Activated B cell treated with CpG ODN at 0.5 μM for 24 hours (primary cell): ENCODE results near the gene SSTR3. TPM values are rescaled to one million over a fixed set of nuclear protein-coding genes. Genes with fewer than 3 reads are reported as not detected.

Source experiments
- ATAC-seq: fragments of 200-7000 bp; cut with Tn5 transposase; one replicate; pipeline ENCODE4 v1.10.0; 2021; ENCODE audit warnings: low read depth, mild to moderate bottlenecking, moderate library complexity
- CTCF ChIA-PET: fragments of 350-600 bp; sonication (Branson Sonifier 250); formaldehyde crosslinking; loops from one replicate; lab custom pipeline; 2021; ENCODE audit warnings: antibody characterized with exemption; lab: Charles Lee
- POLR2A ChIA-PET: fragments of 350-600 bp; sonication (Branson Sonifier 250); formaldehyde crosslinking; loops from one replicate; lab custom pipeline; 2021; ENCODE audit warnings: antibody characterized with exemption; lab: Charles Lee
- DNase-seq: peaks from one replicate; pipeline ENCODE4 v3.0.0; 2022
- H3K27ac Mint-ChIP-seq: one replicate; pipeline ENCODE4 v1.8.0; 2020; ENCODE audit warnings: mixed read lengths
- H3K27me3 Mint-ChIP-seq: one replicate; pipeline ENCODE4 v1.8.0; 2021; ENCODE audit warnings: mixed read lengths
- H3K36me3 Mint-ChIP-seq: one replicate; pipeline ENCODE4 v1.8.0; 2021; ENCODE audit warnings: low read depth, mixed read lengths
- H3K4me1 Mint-ChIP-seq: one replicate; pipeline ENCODE4 v1.8.0; 2021; ENCODE audit warnings: mixed read lengths
- H3K4me3 Mint-ChIP-seq: one replicate; pipeline ENCODE4 v1.8.0; 2020; ENCODE audit warnings: mild to moderate bottlenecking, mixed read lengths
- H3K9me3 Mint-ChIP-seq: one replicate; pipeline ENCODE4 v1.8.0; 2020; ENCODE audit warnings: mixed read lengths
- CTCF ChIP-seq: fragments of 200-600 bp; IDR thresholded peaks from one replicate; pipeline ENCODE4 v1.8.0; 2022; ENCODE audit warnings: antibody characterized with exemption, mild to moderate bottlenecking
- intact Hi-C: fragments of 100-400 bp; cut with micrococcal nuclease; formaldehyde crosslinking; loops from one replicate; pipeline ENCODE4 v1.15.1; 2024
- total RNA-seq: library from RNA; stranded (reverse); gene quantifications from 2 replicates; pipeline ENCODE4 v1.2.3, GENCODE V29; 2022

Gene SSTR3
- total RNA-seq, 1 donor from 2014 or later = 1.8 TPM

- intact Hi-C loops = loop anchor here (1.0 kb wide), 6 partner anchors 33 to 291 kb away; no protein-coding TSS in a partner anchor
- CTCF ChIA-PET = interaction anchor here (1.0 to 3.0 kb wide), 9 partner anchors 9 to 94 kb away, joined by 3 to 24 read pairs (median 3); no protein-coding TSS in a partner anchor
- H3K27me3 Mint-ChIP-seq = no peaks in the 10 kb centered on the region
- peak overlapping the region; percentile 21 for H3K27ac Mint-ChIP-seq
- H3K4me3 Mint-ChIP-seq = no peak overlapping the region
- ATAC-seq = no peak
- POLR2A ChIA-PET = interaction anchor here (1.1 to 2.4 kb wide), 3 partner anchors 16 to 44 kb away, joined by 3 to 8 read pairs (median 8); partner anchors contain the start of gene IL2RB
- TF ChIP-seq CTCF = no peak
- no peaks in the 10 kb centered on the region for H3K9me3 Mint-ChIP-seq
- no peaks in the 10 kb centered on the region for H3K36me3 Mint-ChIP-seq
- DNase-seq = no peak
- H3K4me1 Mint-ChIP-seq = peaks cover 40% of the 10 kb centered on the region
Observed at GRCh38 chr22:37165940-37166674, 46.2 kb downstream of the SSTR3 start.

GRCh38 chr22:37165066-37165465 is 47.2 kb downstream of the SSTR3 start:
- no peaks in the 10 kb centered on the region for H3K9me3 Mint-ChIP-seq
- CTCF ChIA-PET = interaction anchor here (1.0 to 3.0 kb wide), 5 partner anchors 13 to 95 kb away, joined by 3 to 24 read pairs (median 3); no protein-coding TSS in a partner anchor
- no peak overlapping the region for H3K27ac Mint-ChIP-seq
- no peak for ATAC-seq
- no peak for DNase-seq
- peaks cover 40% of the 10 kb centered on the region for H3K4me1 Mint-ChIP-seq
- H3K4me3 Mint-ChIP-seq = no peak overlapping the region
- intact Hi-C loops = no loop called here
- H3K36me3 Mint-ChIP-seq = no peaks in the 10 kb centered on the region
- H3K27me3 Mint-ChIP-seq = no peaks in the 10 kb centered on the region
- no peak for TF ChIP-seq CTCF
- POLR2A ChIA-PET = interaction anchor here (0.6 to 2.4 kb wide), 2 partner anchors 43 to 79 kb away, joined by 3 to 8 read pairs; partner anchors contain the start of gene RAC2

- Mint-ChIP-seq H3K4me1 (peaks cover 40% of the 10 kb centered on the region), H3K4me3 (no peak overlapping the region), H3K9me3 (no peaks in the 10 kb centered on the region), H3K27me3 (no peaks in the 10 kb centered on the region), H3K36me3 (no peaks in the 10 kb centered on the region), H3K27ac (peak overlapping the region; percentile 72)
- no peak for ATAC-seq
- intact Hi-C loops = no loop called here
- DNase-seq = no peak
- ChIA-PET POLR2A (interaction anchor here (3.9 kb wide), 1 partner anchor 41 kb away, joined by 34 read pairs; no protein-coding TSS in a partner anchor), CTCF (interaction anchor here (0.9 kb wide), 1 partner anchor 96 kb away, joined by 3 read pairs; no protein-coding TSS in a partner anchor)
- TF ChIP-seq CTCF = no peak
Observed at GRCh38 chr22:37164505-37164887, 47.8 kb downstream of the SSTR3 start.

GRCh38 chr22:37163575-37164504 is 48.4 kb downstream of the SSTR3 start:
- DNase-seq = no peak
- Mint-ChIP-seq H3K27ac (peak overlapping the region; percentile 50), H3K27me3 (no peaks in the 10 kb centered on the region), H3K4me3 (no peak overlapping the region), H3K9me3 (no peaks in the 10 kb centered on the region), H3K4me1 (peaks cover 40% of the 10 kb centered on the region), H3K36me3 (no peaks in the 10 kb centered on the region)
- ATAC-seq = no peak
- intact Hi-C loops = loop anchor here (1.0 kb wide), 1 partner anchor 12 kb away; no protein-coding TSS in a partner anchor
- ChIA-PET POLR2A (interaction anchor here (0.6 to 3.9 kb wide), 10 partner anchors 10 to 653 kb away, joined by 3 to 34 read pairs (median 6); partner anchors contain the start of gene IL2RB), CTCF (interaction anchor here (0.6 to 4.8 kb wide), 7 partner anchors 24 to 110 kb away, joined by 3 to 17 read pairs (median 3); no protein-coding TSS in a partner anchor)
- TF ChIP-seq CTCF = no peak
